Esophagus muscularis mucosa (tissue), 4 donors: ENCODE results near the gene PROS1. TPM values are rescaled to one million over a fixed set of nuclear protein-coding genes. Genes with fewer than 3 reads are reported as not detected.
"Not testable (repeated sequence)": the region's sequence is repeated elsewhere in the genome, so short reads cannot be mapped to it uniquely, and the experiment has no call there.

Source experiments
- DNase-seq: peaks from one replicate; pipeline ENCODE4 v3.0.0-alpha.2; 2017; ENCODE audit errors: extremely low spot score
- H3K27ac ChIP-seq, 4 donors: fragments of 200-600 bp; sonication (generic); replicated peaks in 1 of 4; 1 replicate in 3 of 4; 2 replicates in 1 of 4; pipeline ENCODE4 v1.5.1; 2016 to 2019; ENCODE audit warnings: mild to moderate bottlenecking in 1 of 4
- H3K27me3 ChIP-seq, 4 donors: fragments of 200-600 bp; sonication (generic); one replicate each; pipeline versions ENCODE4 v1.5.1 to v1.6.0; 2016 to 2019
- H3K36me3 ChIP-seq, 4 donors: fragments of 200-600 bp; sonication (generic); one replicate each; pipeline ENCODE4 v1.5.1; 2016 to 2019
- H3K4me1 ChIP-seq, 4 donors: fragments of 200-600 bp; sonication (generic); one replicate each; pipeline ENCODE4 v1.5.1; 2016 to 2019
- H3K4me3 ChIP-seq, 4 donors: fragments of 200-600 bp; sonication (generic); 1 replicate in 2 of 4; 2 replicates in 2 of 4; pipeline ENCODE4 v1.5.1; 2016 to 2019; ENCODE audit warnings: mild to moderate bottlenecking in 4 of 4, moderate library complexity in 1 of 4
- H3K9me3 ChIP-seq, 4 donors: fragments of 200-600 bp; sonication (generic); 1 replicate in 3 of 4; 2 replicates in 1 of 4; pipeline ENCODE4 v1.5.1; 2016 to 2019
- EP300 ChIP-seq: sonication (generic); formaldehyde crosslinking; IDR thresholded peaks from one replicate; pipeline ENCODE4 v1.6.1; 2017; ENCODE audit warnings: antibody characterized with exemption
- POLR2A ChIP-seq: fragments of 450-650 bp; IDR thresholded peaks from one replicate; pipeline ENCODE4 v1.6.1; 2017; ENCODE audit warnings: antibody characterized with exemption, moderate library complexity, mild to moderate bottlenecking, low read depth
- POLR2AphosphoS5 ChIP-seq, 2 donors: sonication (generic); formaldehyde crosslinking; IDR thresholded peaks; one replicate each; pipeline ENCODE4 v1.6.1; 2017; ENCODE audit warnings: antibody characterized with exemption in 2 of 2
- WGBS: methylation state at CpG from one replicate; pipeline ENCODE4 v1.1.5; 2018; 5-methylcytosine and 5-hydroxymethylcytosine counted together
- intact Hi-C: fragments of 100-400 bp; cut with DNase I; formaldehyde crosslinking; loops from one replicate; pipeline ENCODE4 v1.15.1; 2023
- total RNA-seq, 4 donors: library from RNA; depleted of rRNA; stranded (reverse); fragments of >200 nt; gene quantifications; one replicate each; pipeline versions ENCODE4 v1.1.0 to v1.2.1, GENCODE V29; 2016
- TF ChIP-seq, protein P1 (sequence below), 3 experiments: fragments of 200-600 bp in 2 of 3; fragments of 450-650 bp in 1 of 3; sonication (generic) in 2 of 3; IDR thresholded peaks; one replicate each; pipeline ENCODE4 v1.5.1; 2017 to 2019; ENCODE audit warnings: antibody characterized with exemption in 3 of 3, mild to moderate bottlenecking in 2 of 3, moderate library complexity in 1 of 3

The PROS1 gene
- total RNA-seq, 4 donors from 2014 or later = 32.4 to 45.6 (median 40.7) TPM

DNA sequence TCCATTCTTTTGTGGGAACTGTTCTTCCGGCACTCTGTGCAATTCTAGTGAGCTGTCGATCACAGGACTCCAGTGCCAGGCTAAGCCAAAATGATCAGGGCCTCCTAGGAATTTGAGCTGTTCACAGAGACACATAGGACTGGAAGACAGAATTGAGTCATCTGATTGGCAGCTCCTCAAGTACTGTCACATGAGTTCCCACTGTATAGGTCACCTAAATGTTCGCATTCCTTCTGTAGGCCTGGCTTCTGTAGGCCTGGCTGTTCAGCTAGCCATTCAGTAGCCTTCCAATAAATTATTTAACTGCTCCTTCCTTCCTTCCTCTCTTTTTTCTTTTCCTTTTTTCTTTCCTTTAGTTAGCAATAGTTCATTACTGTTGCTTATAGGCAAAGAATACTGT, 4.3 kb downstream of the PROS1 start:
- intact Hi-C loops = no loop called here
- H3K9me3 ChIP-seq = no peaks in the 10 kb centered on the region
- no peak overlapping the region for H3K4me3 ChIP-seq
- peaks cover 0 to 4% (median 0%) of the 10 kb centered on the region in 4 donors for H3K36me3 ChIP-seq
- WGBS = 56% methylated on average over 3 of the region's 3 CpGs
- TF ChIP-seq EP300 = no peak
- TF ChIP-seq, protein P1, sequence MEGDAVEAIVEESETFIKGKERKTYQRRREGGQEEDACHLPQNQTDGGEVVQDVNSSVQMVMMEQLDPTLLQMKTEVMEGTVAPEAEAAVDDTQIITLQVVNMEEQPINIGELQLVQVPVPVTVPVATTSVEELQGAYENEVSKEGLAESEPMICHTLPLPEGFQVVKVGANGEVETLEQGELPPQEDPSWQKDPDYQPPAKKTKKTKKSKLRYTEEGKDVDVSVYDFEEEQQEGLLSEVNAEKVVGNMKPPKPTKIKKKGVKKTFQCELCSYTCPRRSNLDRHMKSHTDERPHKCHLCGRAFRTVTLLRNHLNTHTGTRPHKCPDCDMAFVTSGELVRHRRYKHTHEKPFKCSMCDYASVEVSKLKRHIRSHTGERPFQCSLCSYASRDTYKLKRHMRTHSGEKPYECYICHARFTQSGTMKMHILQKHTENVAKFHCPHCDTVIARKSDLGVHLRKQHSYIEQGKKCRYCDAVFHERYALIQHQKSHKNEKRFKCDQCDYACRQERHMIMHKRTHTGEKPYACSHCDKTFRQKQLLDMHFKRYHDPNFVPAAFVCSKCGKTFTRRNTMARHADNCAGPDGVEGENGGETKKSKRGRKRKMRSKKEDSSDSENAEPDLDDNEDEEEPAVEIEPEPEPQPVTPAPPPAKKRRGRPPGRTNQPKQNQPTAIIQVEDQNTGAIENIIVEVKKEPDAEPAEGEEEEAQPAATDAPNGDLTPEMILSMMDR (IDR thresholded peaks at IDR 0.05) = no peak
- TF ChIP-seq POLR2A = no peak
- no peak for TF ChIP-seq POLR2AphosphoS5 (IDR thresholded peaks at IDR 0.05)
- H3K27me3 ChIP-seq = no peaks in the 10 kb centered on the region
- DNase-seq = no peak
- peaks cover 8 to 26% (median 15%) of the 10 kb centered on the region in 4 donors for H3K4me1 ChIP-seq
- no peak overlapping the region for H3K27ac ChIP-seq

DNA sequence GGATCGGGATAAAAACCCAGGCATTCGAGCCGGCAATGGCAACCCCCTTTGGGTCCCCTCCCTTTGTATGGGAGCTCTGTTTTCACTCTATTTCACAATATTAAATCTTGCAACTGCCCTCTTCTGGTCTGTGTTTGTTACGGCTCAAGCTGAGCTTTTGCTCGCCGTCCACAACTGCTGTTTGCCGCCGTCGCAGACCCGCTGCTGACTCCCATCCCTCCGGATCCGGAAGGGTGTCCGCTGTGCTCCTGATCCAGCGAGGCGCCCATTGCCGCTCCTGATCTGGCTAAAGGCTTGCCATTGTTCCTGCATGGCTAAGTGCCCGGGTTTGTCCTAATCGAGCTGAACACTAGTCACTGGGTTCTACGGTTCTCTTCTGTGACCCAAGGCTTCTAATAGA, 8.6 kb downstream of the PROS1 start:
- H3K36me3 ChIP-seq, DNase-seq, H3K4me3 ChIP-seq, H3K9me3 ChIP-seq, H3K27ac ChIP-seq, H3K27me3 ChIP-seq, intact Hi-C loops: not testable (repeated sequence)
- H3K4me1 ChIP-seq = peaks cover 0 to 14% (median under 1%) of the 10 kb centered on the region in 4 donors
- WGBS = 94% methylated on average over 18 of the region's 19 CpGs

DNA sequence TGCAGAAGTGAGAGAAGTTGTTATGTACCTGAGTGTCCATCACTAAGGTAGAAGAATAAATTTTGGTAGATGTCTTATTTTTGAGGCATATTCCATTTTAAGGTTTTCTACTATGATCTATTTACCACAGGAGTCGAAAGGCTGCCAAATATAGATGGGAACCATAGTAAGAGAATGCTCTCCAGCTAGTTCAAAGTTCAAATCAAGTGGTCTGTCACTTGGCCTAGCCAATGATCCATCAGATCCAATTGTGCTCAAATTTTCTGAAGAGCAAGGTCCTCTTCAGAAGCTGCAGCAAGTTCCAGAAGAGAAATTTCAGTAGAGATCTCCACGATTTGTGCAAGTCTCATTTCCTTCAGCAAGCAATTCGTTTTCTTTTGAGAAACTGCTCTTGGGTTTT, 10.9 kb downstream of the PROS1 start:
- no peak for TF ChIP-seq POLR2A
- TF ChIP-seq, protein P1 (IDR thresholded peaks at IDR 0.05) = no peak
- no peak for TF ChIP-seq EP300
- no peak for TF ChIP-seq POLR2AphosphoS5 (IDR thresholded peaks at IDR 0.05)
- WGBS = 91% methylated on average over 3 of the region's 3 CpGs
- H3K4me1 ChIP-seq = peaks cover 0 to 7% (median 0%) of the 10 kb centered on the region in 4 donors
- no peak for DNase-seq
- H3K36me3 ChIP-seq = peaks cover 0 to 4% (median 2%) of the 10 kb centered on the region in 4 donors
- H3K4me3 ChIP-seq = no peak overlapping the region
- H3K27me3 ChIP-seq = no peaks in the 10 kb centered on the region
- intact Hi-C loops = no loop called here
- no peaks in the 10 kb centered on the region for H3K9me3 ChIP-seq
- no peak overlapping the region for H3K27ac ChIP-seq

DNA sequence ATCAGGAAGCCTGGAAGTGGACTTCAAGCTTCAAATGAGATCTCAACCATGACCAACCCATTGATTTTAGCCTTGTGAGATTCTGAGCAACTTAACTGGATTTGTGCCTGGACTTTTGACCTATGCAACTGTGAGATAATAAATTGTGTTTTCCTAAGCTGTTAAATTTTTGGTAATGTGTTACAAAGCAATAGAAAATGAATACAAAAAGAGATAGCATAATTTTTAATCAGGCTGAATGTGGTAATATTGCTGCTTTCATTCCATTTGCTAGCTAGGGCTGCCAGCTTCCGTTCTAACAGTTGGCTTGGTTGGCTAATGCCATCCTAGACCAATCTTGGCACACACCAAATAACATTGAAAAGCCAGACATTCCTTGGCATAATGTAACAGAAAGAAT, 12.2 kb downstream of the PROS1 start:
- H3K27me3 ChIP-seq = no peaks in the 10 kb centered on the region
- no peak overlapping the region for H3K4me3 ChIP-seq
- H3K36me3 ChIP-seq = peaks cover 0 to 4% (median 2%) of the 10 kb centered on the region in 4 donors
- intact Hi-C loops = no loop called here
- DNase-seq = no peak
- 82% methylated on average over 1 of the region's 1 CpG for WGBS
- H3K4me1 ChIP-seq = peaks cover 0 to 7% (median 0%) of the 10 kb centered on the region in 4 donors
- no peaks in the 10 kb centered on the region for H3K9me3 ChIP-seq
- TF ChIP-seq POLR2AphosphoS5 (IDR thresholded peaks at IDR 0.05) = no peak
- TF ChIP-seq EP300 = no peak
- no peak for TF ChIP-seq POLR2A
- TF ChIP-seq, protein P1 (IDR thresholded peaks at IDR 0.05) = no peak
- no peak overlapping the region for H3K27ac ChIP-seq

- Histone ChIP-seq H3K4me1 (peaks cover 0 to 7% (median 0%) of the 10 kb centered on the region in 4 donors), H3K36me3 (peaks cover 0 to 4% (median 2%) of the 10 kb centered on the region in 4 donors), H3K27ac (no peak overlapping the region), H3K9me3 (no peaks in the 10 kb centered on the region), H3K4me3 (no peak overlapping the region), H3K27me3 (no peaks in the 10 kb centered on the region)
- DNase-seq = no peak
- TF ChIP-seq POLR2AphosphoS5 (IDR thresholded peaks at IDR 0.05) (no peak), POLR2A (no peak)
- 100% methylated on average over 1 of the region's 1 CpG for WGBS
- intact Hi-C loops = no loop called here
Measured at GRCh38 chr3:93961026-93961425, 12.7 kb downstream of the PROS1 start.

DNA sequence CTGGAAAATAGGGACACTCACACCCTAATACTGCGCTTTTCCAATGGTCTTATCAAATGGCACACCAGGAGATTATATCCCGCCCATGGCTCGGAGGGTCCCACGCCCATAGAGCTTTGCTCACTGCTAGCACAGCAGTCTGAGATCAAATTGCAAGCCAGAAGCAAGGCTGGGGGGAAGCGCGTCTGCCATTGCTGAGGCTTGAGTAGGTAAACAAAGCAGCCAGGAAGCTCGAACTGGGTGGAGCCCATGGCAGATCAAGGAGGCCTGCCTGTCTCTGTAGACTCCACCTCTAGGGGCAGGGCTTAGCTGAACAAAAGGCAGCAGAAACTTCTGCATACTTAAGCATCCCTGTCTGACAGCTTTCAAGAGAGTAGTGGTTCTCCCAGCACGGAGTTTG, 23.7 kb downstream of the PROS1 start:
- H3K36me3 ChIP-seq, DNase-seq, H3K4me3 ChIP-seq, H3K27ac ChIP-seq, intact Hi-C loops, H3K27me3 ChIP-seq, H3K4me1 ChIP-seq, H3K9me3 ChIP-seq: not testable (repeated sequence)
- 97% methylated on average over 6 of the region's 8 CpGs for WGBS

DNA sequence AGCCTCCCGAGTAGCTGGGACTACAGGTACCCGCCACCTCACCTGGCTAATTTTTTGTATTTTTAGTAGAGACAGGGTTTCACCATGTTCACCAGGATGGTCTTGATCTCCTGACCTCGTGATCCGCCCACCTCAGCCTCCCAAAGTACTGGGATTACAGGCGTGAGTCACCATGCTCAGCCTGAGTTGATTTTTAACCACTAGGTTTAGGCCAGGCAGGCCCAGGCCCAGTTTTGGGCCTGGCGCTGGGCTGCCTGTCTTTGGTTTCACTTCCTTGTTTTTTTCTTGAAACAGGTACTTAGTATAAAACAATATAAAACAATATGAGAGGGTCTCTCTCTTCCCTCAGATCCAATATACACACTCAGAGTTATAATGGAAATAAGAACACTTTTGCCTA, 36.2 kb downstream of the PROS1 start:
- H3K4me1 ChIP-seq, H3K4me3 ChIP-seq, H3K27ac ChIP-seq, H3K27me3 ChIP-seq, intact Hi-C loops, DNase-seq, H3K9me3 ChIP-seq, H3K36me3 ChIP-seq: not testable (repeated sequence)
- 96% methylated on average over 6 of the region's 6 CpGs for WGBS
